ENCODE measurements around the gene KCTD15. TPM values are rescaled to one million over a fixed set of nuclear protein-coding genes. Genes with fewer than 3 reads are reported as not detected.

The KCTD15 gene
- total RNA-seq, 1 experiment from 2014 or later: 59.9 TPM

GRCh38 chr19:33849551-33850147, 53.0 kb downstream of the KCTD15 start:
- no peak overlapping the region for H3T11ph ChIP-seq (ENCODE audit: low read length)
- no peak overlapping the region for H3K18ac ChIP-seq (ENCODE audit: insufficient read length, low read depth, low read length)
- H2BK5ac ChIP-seq (ENCODE audit: insufficient read length, low read length): no peak overlapping the region
- H3K4me1 ChIP-seq (ENCODE audit: insufficient read depth, low read length): no peaks in the 10 kb centered on the region
- no peak overlapping the region for H2BK120ac ChIP-seq (ENCODE audit: low read depth, low read length, poor library complexity, severe bottlenecking)
- no peak overlapping the region for H3K4me3 Mint-ChIP-seq
- no peak overlapping the region for H3K4ac ChIP-seq (ENCODE audit: low read depth, low read length)
- no peaks in the 10 kb centered on the region for H3K27me3 Mint-ChIP-seq (ENCODE audit: low read depth)
- H2AK5ac ChIP-seq (ENCODE audit: insufficient read length, low read length): no peak overlapping the region
- no peaks in the 10 kb centered on the region for H3K4me1 Mint-ChIP-seq
- H3K9ac ChIP-seq (ENCODE audit: extremely low read depth, insufficient read length, low read length): no peak overlapping the region
- no peak overlapping the region for H2AFZ ChIP-seq (ENCODE audit: low read length)
- no peaks in the 10 kb centered on the region for H3K79me1 ChIP-seq (ENCODE audit: insufficient read depth, low read depth, low read length, poor library complexity, severe bottlenecking)
- H2BK12ac ChIP-seq (ENCODE audit: insufficient read length, low read depth, low read length): no peak overlapping the region
- H3K27ac Mint-ChIP-seq: no peak overlapping the region
- H2BK15ac ChIP-seq (ENCODE audit: low read depth, low read length): no peak overlapping the region
- peaks cover 0 to 4% (median 0%) of the 10 kb centered on the region in 3 experiments; a peak in 2 of 7 replicates for H3K36me3 Mint-ChIP-seq (ENCODE audit: insufficient read depth in 1 of 3, low read depth in 3 of 3)
- peaks cover 4 to 5% of the 10 kb centered on the region in 2 experiments; a peak in 3 of 5 replicates for H3K9me3 Mint-ChIP-seq
- no peak overlapping the region for H4K8ac ChIP-seq (replicated peaks; ENCODE audit: insufficient read length, low read depth, low read length)
- no peak overlapping the region for H3K56ac ChIP-seq (ENCODE audit: insufficient read length, low read depth, low read length)
- H3K9me3 ChIP-seq (ENCODE audit: control insufficient read depth, low read depth, low read length): no peaks in the 10 kb centered on the region
- H4K91ac ChIP-seq (ENCODE audit: insufficient read length, low read depth, low read length): no peak overlapping the region
- no peak overlapping the region for H3K4me2 ChIP-seq (ENCODE audit: insufficient read depth, insufficient read length, low read length)
- H3K27me3 ChIP-seq (ENCODE audit: insufficient read depth, low read length): no peaks in the 10 kb centered on the region
- H4K5ac ChIP-seq (ENCODE audit: insufficient read length, low read depth, low read length): no peak overlapping the region
- no peak overlapping the region for H3K27ac ChIP-seq (ENCODE audit: insufficient read length, low read depth, low read length)
- no peak for TF ChIP-seq CTCF (conservative IDR thresholded peaks at IDR 0.05)
- no peak for DNase-seq
- H3K23ac ChIP-seq (ENCODE audit: insufficient read length, low read depth, low read length): no peak overlapping the region
- H4K20me1 ChIP-seq (ENCODE audit: control insufficient read depth, insufficient read depth, insufficient read length): no peaks in the 10 kb centered on the region
- no peak overlapping the region for H2BK20ac ChIP-seq (ENCODE audit: low read depth, low read length, poor library complexity, severe bottlenecking)
- H3K14ac ChIP-seq (ENCODE audit: insufficient read depth, low read length): no peak overlapping the region
- no CpG with 5 or more reads among the region's 5 CpGs for WGBS (ENCODE audit: extremely low coverage, insufficient read length, low lambda C conversion rate)
- no peaks in the 10 kb centered on the region for H3K79me2 ChIP-seq (ENCODE audit: insufficient read depth, low read length)
- H3K23me2 ChIP-seq (ENCODE audit: insufficient read length, low read depth, low read length, poor library complexity, severe bottlenecking): no peaks in the 10 kb centered on the region

All from H9 (cell line).